ENCODE results near the gene SRSF4.
"Not testable (repeated sequence)": the region's sequence is repeated elsewhere in the genome, so short reads cannot be mapped to it uniquely, and the experiment has no call there.

SRSF4 gene

DNA sequence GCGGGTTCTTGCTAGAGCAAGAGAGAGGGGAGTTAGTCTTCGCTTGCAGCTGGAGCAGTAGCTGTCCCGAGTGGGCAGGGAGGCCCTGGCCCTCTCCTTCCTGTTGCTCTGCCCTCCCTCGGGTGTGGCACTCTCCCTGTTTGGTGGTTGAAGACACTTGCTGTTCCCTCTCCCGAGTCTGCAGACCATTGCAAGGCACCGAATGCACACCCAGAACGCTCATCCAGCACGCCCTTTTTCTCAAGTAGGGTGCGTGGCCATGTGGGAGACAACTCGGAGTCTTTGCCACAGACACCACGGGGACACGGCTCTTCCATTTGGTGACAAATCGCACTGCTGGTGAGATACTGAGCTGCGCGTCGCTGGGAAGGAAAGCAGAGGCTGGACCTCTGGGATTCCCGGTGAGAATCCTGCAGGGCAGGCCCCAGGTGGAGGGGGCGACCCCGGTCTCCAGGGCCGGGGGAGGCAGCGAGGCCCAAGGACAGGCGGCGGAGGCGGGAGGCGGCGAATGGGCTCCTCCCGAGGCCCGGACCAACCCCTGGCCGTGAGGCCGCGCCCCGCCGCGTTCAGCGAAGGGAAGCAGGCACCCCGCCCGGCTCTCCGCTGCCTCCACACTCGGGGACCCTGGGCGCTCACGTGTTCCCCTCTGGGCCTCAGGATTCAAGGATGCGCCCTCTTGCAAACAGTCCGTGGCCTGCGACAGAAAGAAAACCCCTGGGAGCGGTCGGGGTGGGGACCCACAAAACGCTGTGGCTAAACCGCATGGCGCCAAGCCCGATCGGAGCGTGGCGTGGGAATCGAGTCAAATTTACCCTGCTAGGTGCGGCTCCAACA lies 47.6 kb downstream of the SRSF4 start:
- no peaks in the 10 kb centered on the region for H3K9me3 ChIP-seq (ENCODE audit: low read length)
- peak overlapping the region in 1 of 2 donors; percentile 27 for H3K4me3 ChIP-seq (ENCODE audit: low read depth in 1 of 2, low read length in 2 of 2)
- no peak overlapping the region for H3K9ac ChIP-seq (ENCODE audit: low read length)
- H3K27ac ChIP-seq (ENCODE audit: low read depth, low read length): no peak overlapping the region
- no peaks in the 10 kb centered on the region for H3K36me3 ChIP-seq (ENCODE audit: insufficient read depth, low read length)
- H3K4me1 ChIP-seq (ENCODE audit: insufficient read depth, low read length): peaks cover 8% of the 10 kb centered on the region
- no peaks in the 10 kb centered on the region for H3K27me3 ChIP-seq (ENCODE audit: control insufficient read depth in 1 of 2, insufficient read depth in 2 of 2, low read length in 2 of 2)

DNA sequence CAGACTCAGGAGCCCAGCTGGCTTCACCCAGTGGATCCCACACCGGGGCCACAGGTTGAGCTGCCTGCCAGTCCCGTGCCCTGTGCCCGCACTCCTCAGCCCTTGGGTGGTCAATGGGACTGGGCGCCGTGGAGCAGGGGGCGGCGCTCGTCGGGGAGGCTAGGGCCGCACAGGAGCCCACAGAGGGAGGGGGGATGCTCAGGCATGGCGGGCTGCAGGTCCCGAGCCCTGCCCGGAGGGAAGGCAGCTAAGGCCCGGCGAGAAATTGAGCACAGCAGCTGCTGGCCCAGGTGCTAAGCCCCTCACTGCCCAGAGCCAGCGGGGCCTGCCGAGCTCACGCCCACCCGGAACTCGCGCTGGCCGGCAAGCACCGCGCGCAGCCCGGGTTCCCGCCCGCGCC lies 50.6 kb downstream of the SRSF4 start:
- H3K9ac ChIP-seq (ENCODE audit: low read length); H3K4me3 ChIP-seq (ENCODE audit: low read depth in 1 of 2, low read length in 2 of 2); H3K27ac ChIP-seq (ENCODE audit: low read depth, low read length); H3K27me3 ChIP-seq (ENCODE audit: control insufficient read depth in 1 of 2, insufficient read depth in 2 of 2, low read length in 2 of 2); H3K4me1 ChIP-seq (ENCODE audit: insufficient read depth, low read length); H3K9me3 ChIP-seq (ENCODE audit: low read length); H3K36me3 ChIP-seq (ENCODE audit: insufficient read depth, low read length): not testable (repeated sequence)

DNA sequence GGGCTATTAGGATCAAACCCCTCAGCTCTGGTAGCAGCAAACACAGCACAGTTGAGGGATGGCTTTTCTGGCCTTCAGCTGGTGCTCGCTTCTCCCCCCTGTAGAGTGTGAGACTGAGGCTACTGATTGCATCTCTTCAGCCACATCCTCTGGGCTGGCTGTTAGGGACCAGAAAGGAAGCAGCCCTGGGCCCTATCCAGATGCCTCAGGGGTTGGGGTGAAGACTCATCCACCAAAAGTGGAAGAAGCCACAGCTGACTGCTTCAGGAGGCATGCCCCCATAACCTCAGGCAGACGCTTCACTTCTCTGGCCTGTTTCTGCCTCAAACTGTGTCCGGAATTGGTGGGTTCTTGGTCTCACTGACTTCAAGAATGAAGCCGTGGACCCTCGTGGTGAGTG lies 51.8 kb downstream of the SRSF4 start:
- H3K9me3 ChIP-seq (ENCODE audit: low read length): no peaks in the 10 kb centered on the region
- H3K27me3 ChIP-seq (ENCODE audit: control insufficient read depth in 1 of 2, insufficient read depth in 2 of 2, low read length in 2 of 2): no peaks in the 10 kb centered on the region

DNA sequence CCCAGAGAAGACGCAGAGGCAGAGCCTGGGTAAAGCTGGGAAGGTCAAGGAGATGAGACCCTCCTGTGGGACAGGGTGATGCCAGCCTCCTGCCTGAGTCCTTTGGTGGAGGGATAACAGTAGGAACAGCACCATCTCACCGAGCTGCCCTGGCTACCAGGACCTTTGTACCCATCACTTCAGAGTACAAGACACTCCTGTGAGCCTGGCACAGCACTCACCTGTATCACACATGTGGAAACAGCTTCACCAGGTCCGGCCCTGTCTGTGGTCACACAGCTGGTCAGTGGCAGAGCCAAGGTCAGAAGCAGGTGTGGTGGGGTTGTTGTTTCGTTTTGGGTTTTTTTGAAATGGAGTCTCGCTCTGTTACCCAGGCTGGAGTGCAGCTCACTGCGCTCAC lies 53.0 kb downstream of the SRSF4 start:
- peaks cover 12% of the 10 kb centered on the region for H3K4me1 ChIP-seq (ENCODE audit: insufficient read depth, low read length)

More for the DNA sequence above, 51.8 kb downstream of the SRSF4 start:
- H3K27ac ChIP-seq (ENCODE audit: low read depth, low read length): no peak overlapping the region
- no peak overlapping the region for H3K4me3 ChIP-seq (ENCODE audit: low read depth in 1 of 2, low read length in 2 of 2)
- peaks cover 15% of the 10 kb centered on the region for H3K4me1 ChIP-seq (ENCODE audit: insufficient read depth, low read length)
- no peak overlapping the region for H3K9ac ChIP-seq (ENCODE audit: low read length)
- H3K36me3 ChIP-seq (ENCODE audit: insufficient read depth, low read length): no peaks in the 10 kb centered on the region

DNA sequence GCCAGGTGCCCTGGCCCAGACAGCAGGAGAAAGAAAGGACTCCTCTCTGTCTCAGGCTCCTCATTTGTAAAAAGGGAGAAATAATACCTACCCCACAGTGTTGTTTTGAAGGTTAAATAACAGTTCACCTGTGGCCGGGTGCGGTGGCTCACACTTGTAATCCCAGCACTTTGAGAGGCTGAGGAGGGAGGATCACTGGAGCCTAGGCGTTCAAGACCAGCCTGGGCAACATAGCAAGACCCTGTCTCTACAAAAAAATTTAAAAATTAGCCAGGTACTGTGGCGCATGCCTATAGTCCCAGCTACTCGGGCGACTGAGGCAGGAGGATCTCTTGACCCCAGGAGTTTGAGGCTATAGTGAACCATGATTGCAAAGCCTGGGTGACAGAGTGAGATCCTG lies 55.5 kb downstream of the SRSF4 start:
- Histone ChIP-seq H3K27ac (ENCODE audit: low read depth, low read length) (no peak overlapping the region), H3K36me3 (ENCODE audit: insufficient read depth, low read length) (no peaks in the 10 kb centered on the region), H3K4me1 (ENCODE audit: insufficient read depth, low read length) (peaks cover 8% of the 10 kb centered on the region)

More for the DNA sequence above, 53.0 kb downstream of the SRSF4 start:
- H3K9ac ChIP-seq (ENCODE audit: low read length): no peak overlapping the region
- no peaks in the 10 kb centered on the region for H3K9me3 ChIP-seq (ENCODE audit: low read length)
- no peak overlapping the region for H3K4me3 ChIP-seq (ENCODE audit: low read depth in 1 of 2, low read length in 2 of 2)
- no peaks in the 10 kb centered on the region for H3K27me3 ChIP-seq (ENCODE audit: control insufficient read depth in 1 of 2, insufficient read depth in 2 of 2, low read length in 2 of 2)
- no peaks in the 10 kb centered on the region for H3K36me3 ChIP-seq (ENCODE audit: insufficient read depth, low read length)
- H3K27ac ChIP-seq (ENCODE audit: low read depth, low read length): no peak overlapping the region

DNA sequence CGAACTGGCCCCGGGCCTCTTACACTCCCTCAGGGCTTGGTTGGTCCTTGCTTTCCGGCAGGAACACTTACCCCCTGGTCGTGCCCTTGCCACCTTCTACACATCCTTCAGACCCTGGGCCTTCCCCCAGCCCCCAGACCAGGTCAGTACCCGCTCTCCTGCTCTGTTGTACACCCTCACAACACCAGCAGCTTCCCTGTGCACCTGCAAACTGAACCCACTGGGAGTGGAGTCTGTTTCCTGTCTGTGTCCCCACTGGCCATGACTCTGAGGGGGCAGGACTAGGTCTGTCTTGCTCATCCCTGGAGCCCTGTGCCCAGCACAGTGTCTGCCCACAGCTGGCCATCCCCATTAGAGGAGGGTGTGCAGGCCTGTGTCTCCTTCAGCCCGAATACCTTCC lies 55.9 kb downstream of the SRSF4 start:
- Histone ChIP-seq H3K9ac (ENCODE audit: low read length) (peak overlapping the region; percentile 90), H3K4me3 (ENCODE audit: low read depth in 1 of 2, low read length in 2 of 2) (peak overlapping the region in 1 of 2 donors; percentile 69), H3K4me1 (ENCODE audit: insufficient read depth, low read length) (peaks cover 11% of the 10 kb centered on the region), H3K36me3 (ENCODE audit: insufficient read depth, low read length) (no peaks in the 10 kb centered on the region), H3K9me3 (ENCODE audit: low read length) (no peaks in the 10 kb centered on the region), H3K27ac (ENCODE audit: low read depth, low read length) (peak overlapping the region; percentile 98), H3K27me3 (ENCODE audit: control insufficient read depth in 1 of 2, insufficient read depth in 2 of 2, low read length in 2 of 2) (peaks cover 0 to 4% of the 10 kb centered on the region in 2 donors)

More for the DNA sequence above, 55.5 kb downstream of the SRSF4 start:
- no peak overlapping the region for H3K4me3 ChIP-seq (ENCODE audit: low read depth in 1 of 2, low read length in 2 of 2)
- peaks cover 0 to 4% of the 10 kb centered on the region in 2 donors for H3K27me3 ChIP-seq (ENCODE audit: control insufficient read depth in 1 of 2, insufficient read depth in 2 of 2, low read length in 2 of 2)
- no peaks in the 10 kb centered on the region for H3K9me3 ChIP-seq (ENCODE audit: low read length)
- no peak overlapping the region for H3K9ac ChIP-seq (ENCODE audit: low read length)

DNA sequence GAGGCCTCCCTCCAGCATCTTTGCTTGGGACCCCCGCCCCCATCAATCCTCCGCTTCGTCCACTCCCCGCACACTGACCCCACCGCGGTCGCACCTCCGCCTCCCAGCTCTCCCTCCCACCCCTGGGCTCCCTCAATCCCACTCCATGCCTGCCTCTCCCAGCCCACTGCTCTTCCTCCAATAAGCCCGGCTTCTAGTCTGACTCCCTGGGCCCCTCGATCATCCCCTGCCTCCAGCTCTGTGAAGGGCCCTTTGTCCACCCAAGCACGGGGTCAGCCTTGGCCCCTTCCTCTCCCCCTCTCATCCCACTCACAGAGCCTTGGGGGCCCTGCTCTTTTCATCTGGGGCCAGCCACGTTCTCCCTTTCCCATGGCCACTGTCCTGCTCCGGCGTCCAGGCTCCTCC lies 56.5 kb downstream of the SRSF4 start:
- H3K9me3 ChIP-seq (ENCODE audit: low read length): no peaks in the 10 kb centered on the region
- H3K9ac ChIP-seq (ENCODE audit: low read length): peak overlapping the region; percentile 90
- H3K27ac ChIP-seq (ENCODE audit: low read depth, low read length): peak overlapping the region; percentile 98
- H3K4me3 ChIP-seq (ENCODE audit: low read depth in 1 of 2, low read length in 2 of 2): peak overlapping the region; percentile 69 to 96
- H3K4me1 ChIP-seq (ENCODE audit: insufficient read depth, low read length): peaks cover 17% of the 10 kb centered on the region
- peaks cover 0 to 4% of the 10 kb centered on the region in 2 donors for H3K27me3 ChIP-seq (ENCODE audit: control insufficient read depth in 1 of 2, insufficient read depth in 2 of 2, low read length in 2 of 2)
- no peaks in the 10 kb centered on the region for H3K36me3 ChIP-seq (ENCODE audit: insufficient read depth, low read length)

DNA sequence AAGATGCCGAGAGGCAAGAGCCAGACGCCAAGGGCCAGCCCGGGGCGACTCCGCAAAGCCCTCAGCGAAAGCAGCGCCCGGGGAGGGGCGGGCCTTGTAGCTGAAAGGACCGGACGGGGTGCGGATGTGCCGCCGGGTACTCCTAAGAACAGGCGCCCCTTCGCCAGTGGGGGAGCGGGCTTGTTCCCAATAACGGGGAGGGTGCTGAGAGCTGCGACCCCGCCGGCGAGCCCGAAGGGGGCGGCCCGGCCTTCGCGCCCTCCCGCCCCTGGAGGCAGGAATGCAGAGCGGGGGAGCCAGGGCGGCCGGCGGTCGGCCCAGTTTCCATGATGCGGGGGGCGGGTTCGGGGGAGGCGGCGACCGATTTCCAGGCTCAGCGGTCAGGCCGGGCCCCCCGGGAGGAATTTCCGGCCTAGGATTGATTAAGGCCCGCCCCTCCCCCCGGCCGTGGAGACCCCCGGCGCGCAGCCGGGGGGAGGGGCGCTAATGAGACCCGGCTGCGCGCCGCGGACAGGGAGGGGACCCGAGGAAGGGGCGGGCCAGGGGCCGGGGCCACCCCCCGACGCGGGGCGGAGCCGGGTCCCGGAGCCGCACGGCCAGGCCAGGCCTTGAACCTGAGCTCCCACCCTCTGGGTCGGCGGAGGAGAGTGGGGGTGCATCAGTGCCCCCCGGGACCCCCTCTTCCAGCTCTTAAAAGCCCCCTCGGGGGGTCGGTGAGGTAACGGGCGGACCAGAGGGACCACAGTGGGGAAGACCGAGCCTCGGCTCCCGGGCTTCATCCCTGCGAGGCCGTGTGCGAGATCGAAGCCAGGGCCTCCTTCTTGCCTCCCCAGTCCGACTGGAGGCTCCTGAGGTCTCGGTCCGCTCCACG lies 57.1 kb downstream of the SRSF4 start:
- no peaks in the 10 kb centered on the region for H3K9me3 ChIP-seq (ENCODE audit: low read length)
- H3K36me3 ChIP-seq (ENCODE audit: insufficient read depth, low read length): no peaks in the 10 kb centered on the region
- H3K27ac ChIP-seq (ENCODE audit: low read depth, low read length): peak overlapping the region; percentile 98
- peak overlapping the region; percentile 69 to 96 for H3K4me3 ChIP-seq (ENCODE audit: low read depth in 1 of 2, low read length in 2 of 2)
- H3K4me1 ChIP-seq (ENCODE audit: insufficient read depth, low read length): peaks cover 23% of the 10 kb centered on the region
- peaks cover 0 to 4% of the 10 kb centered on the region in 2 donors for H3K27me3 ChIP-seq (ENCODE audit: control insufficient read depth in 1 of 2, insufficient read depth in 2 of 2, low read length in 2 of 2)
- H3K9ac ChIP-seq (ENCODE audit: low read length): peak overlapping the region; percentile 94

DNA sequence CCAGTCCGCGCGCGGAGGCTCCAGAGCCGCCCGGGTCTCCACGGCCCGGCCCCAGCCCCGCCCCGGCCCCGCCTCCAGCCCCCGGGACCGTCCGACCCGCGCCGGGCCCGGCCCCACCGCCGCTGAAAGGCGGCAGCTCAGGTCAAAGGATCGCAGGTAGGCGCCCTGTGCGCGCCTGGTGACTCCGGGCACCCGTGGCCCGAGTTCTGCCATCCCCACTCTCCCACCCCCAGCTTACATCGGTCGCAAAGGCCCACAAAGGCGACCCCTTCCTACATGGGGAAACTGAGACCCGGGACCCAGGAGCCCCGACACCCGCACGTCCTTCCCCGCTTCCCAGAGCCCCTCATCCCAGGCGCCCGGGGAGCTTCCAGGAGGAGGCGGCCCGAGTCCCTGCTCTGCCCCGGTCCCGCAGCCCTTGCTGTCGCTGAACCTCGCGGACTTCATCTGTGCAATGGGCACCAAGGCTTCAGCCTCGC lies 57.8 kb downstream of the SRSF4 start, which contains the start of gene TMEM200B:
Gene TMEM200B (minus strand): TSS at position 17 of the 479 bp plus-strand sequence. CDS start 2,075 bp downstream, outside the sequence.
- H3K27me3 ChIP-seq (ENCODE audit: control insufficient read depth in 1 of 2, insufficient read depth in 2 of 2, low read length in 2 of 2): peaks cover 0 to 4% of the 10 kb centered on the region in 2 donors

DNA sequence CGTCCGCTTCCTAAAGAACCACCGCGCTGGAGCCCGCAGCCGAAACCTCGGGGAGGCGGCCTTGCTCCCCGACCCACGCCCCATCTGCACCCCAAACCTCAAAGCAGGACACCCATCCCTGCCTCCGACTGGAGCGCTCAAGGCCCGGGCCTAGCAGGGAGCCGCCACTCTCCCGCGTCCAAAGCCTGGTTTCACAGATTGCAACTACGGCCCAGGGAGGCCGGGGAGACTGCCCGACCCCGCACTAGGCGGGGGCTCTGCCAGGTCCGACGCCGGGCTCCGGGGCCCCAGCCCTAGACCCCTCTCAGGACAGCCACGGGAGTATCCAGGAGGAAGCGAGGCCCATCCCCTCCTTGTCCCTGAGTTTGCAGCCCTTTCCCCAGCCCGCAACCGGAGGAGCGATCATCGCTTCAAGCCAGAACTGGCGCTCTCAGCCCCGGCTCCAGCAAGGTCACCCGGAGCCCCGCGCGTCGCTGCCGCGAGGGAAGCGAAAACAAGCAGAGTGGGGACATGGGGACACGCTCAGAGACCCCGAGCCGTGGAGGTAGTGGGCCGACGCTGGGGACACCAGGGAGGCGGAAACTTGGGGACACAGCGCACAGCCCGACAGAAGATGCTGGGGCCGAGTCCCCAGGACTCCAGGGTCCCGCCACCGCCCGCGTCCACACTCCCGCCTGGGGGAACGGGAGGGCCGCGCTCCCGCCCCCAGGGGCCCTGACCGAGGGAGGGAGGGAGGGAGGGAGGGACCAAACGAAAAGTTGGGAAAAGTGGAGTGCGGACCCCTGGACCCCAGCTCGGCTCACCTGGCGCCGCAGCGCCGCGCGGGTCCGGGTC lies 58.4 kb downstream of the SRSF4 start:
- Histone ChIP-seq H3K9ac (ENCODE audit: low read length) (peak overlapping the region; percentile 79), H3K4me3 (ENCODE audit: low read depth in 1 of 2, low read length in 2 of 2) (peak overlapping the region; percentile 69 to 96), H3K4me1 (ENCODE audit: insufficient read depth, low read length) (peaks cover 34% of the 10 kb centered on the region), H3K36me3 (ENCODE audit: insufficient read depth, low read length) (no peaks in the 10 kb centered on the region), H3K9me3 (ENCODE audit: low read length) (no peaks in the 10 kb centered on the region), H3K27me3 (ENCODE audit: control insufficient read depth in 1 of 2, insufficient read depth in 2 of 2, low read length in 2 of 2) (peaks cover 0 to 4% of the 10 kb centered on the region in 2 donors), H3K27ac (ENCODE audit: low read depth, low read length) (peak overlapping the region; percentile 98)

More for the DNA sequence above, 57.8 kb downstream of the SRSF4 start, which contains the start of gene TMEM200B:
- H3K36me3 ChIP-seq (ENCODE audit: insufficient read depth, low read length): no peaks in the 10 kb centered on the region
- peaks cover 29% of the 10 kb centered on the region for H3K4me1 ChIP-seq (ENCODE audit: insufficient read depth, low read length)
- H3K9me3 ChIP-seq (ENCODE audit: low read length): no peaks in the 10 kb centered on the region
- peak within 1 kb of the TSS; percentile 98 for H3K27ac ChIP-seq (ENCODE audit: low read depth, low read length)
- peak within 1 kb of the TSS; percentile 69 to 96 for H3K4me3 ChIP-seq (ENCODE audit: low read depth in 1 of 2, low read length in 2 of 2)
- peak within 1 kb of the TSS; percentile 94 for H3K9ac ChIP-seq (ENCODE audit: low read length)
